ENCODE results near the gene TFF3. TPM values are rescaled to one million over a fixed set of nuclear protein-coding genes. Genes with fewer than 3 reads are reported as not detected.

The TFF3 gene
- total RNA-seq, 5 donors from 2014 or later (not counting 1 experiment from before 2014, with no cell fraction given): 1.3 to 1.7 TPM; not detected in 3

- Histone ChIP-seq H3K4me3 (ENCODE audit: control insufficient read depth in 1 of 2, extremely low read depth in 1 of 2, low read length in 1 of 2) (no peak overlapping the region), H3K27me3 (replicated peaks in 1 of 2; ENCODE audit: control insufficient read depth in 2 of 2, extremely low read depth in 1 of 2, insufficient read depth in 2 of 2, low read length in 1 of 2) (peaks cover 0 to 15% of the 10 kb centered on the region in 2 experiments), H3K36me3 (ENCODE audit: control insufficient read depth in 2 of 2, extremely low read depth in 1 of 2, insufficient read depth in 1 of 2, low read length in 1 of 2) (no peaks in the 10 kb centered on the region), H3K4me1 (ENCODE audit: control insufficient read depth in 1 of 2, extremely low read depth in 1 of 2, insufficient read depth in 2 of 2, low read length in 2 of 2) (no peaks in the 10 kb centered on the region), H3K9me3 (no peaks in the 10 kb centered on the region), H3K27ac (ENCODE audit: low read length) (no peak overlapping the region)
- Mint-ChIP-seq H3K27me3 (peaks cover 0 to 4% of the 10 kb centered on the region in 2 donors), H3K36me3 (peaks cover 5% of the 10 kb centered on the region), H3K4me3 (no peak overlapping the region), H3K4me1 (no peaks in the 10 kb centered on the region), H3K27ac (no peak overlapping the region), H3K9me3 (peaks cover 4 to 20% (median 14%) of the 10 kb centered on the region in 3 donors)
- 87% methylated on average over 3 of the region's 5 CpGs for WGBS (ENCODE audit: insufficient coverage)
- DNase-seq (no peak), ATAC-seq (replicated peaks in 1 of 4) (no peak)
- ChIA-PET POLR2A (interaction anchor here in 1 of 2 donors (0.5 to 0.7 kb wide), 2 partner anchors 171 to 616 kb away, joined by 3 to 4 read pairs; no protein-coding TSS in a partner anchor), CTCF (interaction anchor here in 1 of 2 donors (1.0 kb wide), 1 partner anchor 88 kb away, joined by 6 read pairs; no protein-coding TSS in a partner anchor)
Observed at GRCh38 chr21:42353623-42354022, 38.4 kb upstream of the TFF3 start.

GRCh38 chr21:42352441-42353095, 37.4 kb upstream of the TFF3 start:
- Histone ChIP-seq H3K27ac (ENCODE audit: low read length) (no peak overlapping the region), H3K27me3 (replicated peaks in 1 of 2; ENCODE audit: control insufficient read depth in 2 of 2, extremely low read depth in 1 of 2, insufficient read depth in 2 of 2, low read length in 1 of 2) (peaks cover 0 to 15% of the 10 kb centered on the region in 2 experiments), H3K4me3 (ENCODE audit: control insufficient read depth in 1 of 2, extremely low read depth in 1 of 2, low read length in 1 of 2) (no peak overlapping the region), H3K36me3 (ENCODE audit: control insufficient read depth in 2 of 2, extremely low read depth in 1 of 2, insufficient read depth in 1 of 2, low read length in 1 of 2) (no peaks in the 10 kb centered on the region), H3K9me3 (no peaks in the 10 kb centered on the region), H3K4me1 (ENCODE audit: control insufficient read depth in 1 of 2, extremely low read depth in 1 of 2, insufficient read depth in 2 of 2, low read length in 2 of 2) (no peaks in the 10 kb centered on the region)
- CTCF ChIA-PET: no interaction called here
- no peak overlapping the region for H3K27ac Mint-ChIP-seq
- H3K36me3 Mint-ChIP-seq: peaks cover 5% of the 10 kb centered on the region
- peaks cover 4 to 20% (median 14%) of the 10 kb centered on the region in 3 donors for H3K9me3 Mint-ChIP-seq
- no peaks in the 10 kb centered on the region for H3K4me1 Mint-ChIP-seq
- no peak for ATAC-seq (replicated peaks in 1 of 4)
- 93% methylated on average over 13 of the region's 14 CpGs for WGBS (ENCODE audit: insufficient coverage)
- no peak overlapping the region for H3K4me3 Mint-ChIP-seq
- POLR2A ChIA-PET: no interaction called here
- DNase-seq: no peak
- H3K27me3 Mint-ChIP-seq: peaks cover 0 to 4% of the 10 kb centered on the region in 2 donors

- 78% methylated on average over 9 of the region's 11 CpGs for WGBS (ENCODE audit: insufficient coverage)
- Histone ChIP-seq H3K9me3 (no peaks in the 10 kb centered on the region), H3K36me3 (ENCODE audit: control insufficient read depth in 2 of 2, extremely low read depth in 1 of 2, insufficient read depth in 1 of 2, low read length in 1 of 2) (no peaks in the 10 kb centered on the region), H3K27me3 (replicated peaks in 1 of 2; ENCODE audit: control insufficient read depth in 2 of 2, extremely low read depth in 1 of 2, insufficient read depth in 2 of 2, low read length in 1 of 2) (peaks cover 0 to 17% of the 10 kb centered on the region in 2 experiments), H3K27ac (ENCODE audit: low read length) (no peak overlapping the region), H3K4me1 (ENCODE audit: control insufficient read depth in 1 of 2, extremely low read depth in 1 of 2, insufficient read depth in 2 of 2, low read length in 2 of 2) (no peaks in the 10 kb centered on the region), H3K4me3 (ENCODE audit: control insufficient read depth in 1 of 2, extremely low read depth in 1 of 2, low read length in 1 of 2) (no peak overlapping the region)
- Mint-ChIP-seq H3K36me3 (peaks cover 5% of the 10 kb centered on the region), H3K4me1 (no peaks in the 10 kb centered on the region), H3K9me3 (peaks cover 4 to 19% (median 11%) of the 10 kb centered on the region in 3 donors), H3K27ac (no peak overlapping the region), H3K27me3 (peaks cover 0 to 4% of the 10 kb centered on the region in 2 donors), H3K4me3 (no peak overlapping the region)
- DNase-seq (no peak), ATAC-seq (replicated peaks in 1 of 4) (no peak)
- CTCF ChIA-PET: no interaction called here
- POLR2A ChIA-PET: no interaction called here
Observed at GRCh38 chr21:42351626-42352440, 36.6 kb upstream of the TFF3 start.

GRCh38 chr21:42350927-42351426, 35.8 kb upstream of the TFF3 start, which contains the start of gene TFF2:
Gene TFF2 (minus strand): TSS chr21:42350994. CDS start chr21:42350957, 37 bp downstream.
- peaks cover 5% of the 10 kb centered on the region for H3K36me3 Mint-ChIP-seq
- WGBS (ENCODE audit: insufficient coverage): 85% methylated on average over 11 of the region's 13 CpGs

GRCh38 chr21:42350318-42350910, 35.2 kb upstream of the TFF3 start:
- H3K4me1 Mint-ChIP-seq: no peaks in the 10 kb centered on the region
- CTCF ChIA-PET: no interaction called here
- peak overlapping the region in 1 of 2 donors; percentile 52 for H3K27ac Mint-ChIP-seq
- DNase-seq (no peak), ATAC-seq (replicated peaks in 1 of 4) (no peak)
- peaks cover 4 to 10% (median 6%) of the 10 kb centered on the region in 3 donors for H3K9me3 Mint-ChIP-seq
- peaks cover 2% of the 10 kb centered on the region for H3K36me3 Mint-ChIP-seq
- WGBS (ENCODE audit: insufficient coverage): 84% methylated on average over 4 of the region's 11 CpGs
- POLR2A ChIA-PET: no interaction called here
- Histone ChIP-seq H3K36me3 (ENCODE audit: control insufficient read depth in 2 of 2, extremely low read depth in 1 of 2, insufficient read depth in 1 of 2, low read length in 1 of 2) (no peaks in the 10 kb centered on the region), H3K9me3 (no peaks in the 10 kb centered on the region), H3K27ac (ENCODE audit: low read length) (no peak overlapping the region), H3K4me3 (ENCODE audit: control insufficient read depth in 1 of 2, extremely low read depth in 1 of 2, low read length in 1 of 2) (no peak overlapping the region), H3K4me1 (ENCODE audit: control insufficient read depth in 1 of 2, extremely low read depth in 1 of 2, insufficient read depth in 2 of 2, low read length in 2 of 2) (no peaks in the 10 kb centered on the region), H3K27me3 (replicated peaks in 1 of 2; ENCODE audit: control insufficient read depth in 2 of 2, extremely low read depth in 1 of 2, insufficient read depth in 2 of 2, low read length in 1 of 2) (peaks cover 0 to 14% of the 10 kb centered on the region in 2 experiments)
- H3K4me3 Mint-ChIP-seq: no peak overlapping the region
- H3K27me3 Mint-ChIP-seq: peaks cover 0 to 4% of the 10 kb centered on the region in 2 donors

More at GRCh38 chr21:42350927-42351426, 35.8 kb upstream of the TFF3 start, which contains the start of gene TFF2:
- no peaks in the 10 kb centered on the region for H3K9me3 ChIP-seq
- peaks cover 0 to 14% of the 10 kb centered on the region in 2 experiments for H3K27me3 ChIP-seq (replicated peaks in 1 of 2; ENCODE audit: control insufficient read depth in 2 of 2, extremely low read depth in 1 of 2, insufficient read depth in 2 of 2, low read length in 1 of 2)
- no peak within 1 kb of the TSS for H3K4me3 Mint-ChIP-seq
- H3K4me1 Mint-ChIP-seq: no peaks in the 10 kb centered on the region
- ATAC-seq (replicated peaks in 1 of 4) (no peak), DNase-seq (no peak)
- no peak within 1 kb of the TSS for H3K27ac ChIP-seq (ENCODE audit: low read length)
- no peaks in the 10 kb centered on the region for H3K36me3 ChIP-seq (ENCODE audit: control insufficient read depth in 2 of 2, extremely low read depth in 1 of 2, insufficient read depth in 1 of 2, low read length in 1 of 2)
- no peak within 1 kb of the TSS for H3K4me3 ChIP-seq (ENCODE audit: control insufficient read depth in 1 of 2, extremely low read depth in 1 of 2, low read length in 1 of 2)
- peaks cover 4 to 14% (median 10%) of the 10 kb centered on the region in 3 donors for H3K9me3 Mint-ChIP-seq
- H3K27ac Mint-ChIP-seq: peak within 1 kb of the TSS in 1 of 2 donors; percentile 52
- peaks cover 0 to 4% of the 10 kb centered on the region in 2 donors for H3K27me3 Mint-ChIP-seq
- no peaks in the 10 kb centered on the region for H3K4me1 ChIP-seq (ENCODE audit: control insufficient read depth in 1 of 2, extremely low read depth in 1 of 2, insufficient read depth in 2 of 2, low read length in 2 of 2)
- CTCF ChIA-PET: no interaction called here
- POLR2A ChIA-PET: no interaction called here

Measured in T-cell (primary cell).